GM21447 (cell line): ENCODE results near the gene TCP11.

ENCODE experiments used
- ATAC-seq: cut with Tn5 transposase; IDR thresholded peaks from one replicate; pipeline ENCODE4 v1.9.1; 2021; ENCODE audit not compliant: unreplicated experiment

Gene TCP11

DNA sequence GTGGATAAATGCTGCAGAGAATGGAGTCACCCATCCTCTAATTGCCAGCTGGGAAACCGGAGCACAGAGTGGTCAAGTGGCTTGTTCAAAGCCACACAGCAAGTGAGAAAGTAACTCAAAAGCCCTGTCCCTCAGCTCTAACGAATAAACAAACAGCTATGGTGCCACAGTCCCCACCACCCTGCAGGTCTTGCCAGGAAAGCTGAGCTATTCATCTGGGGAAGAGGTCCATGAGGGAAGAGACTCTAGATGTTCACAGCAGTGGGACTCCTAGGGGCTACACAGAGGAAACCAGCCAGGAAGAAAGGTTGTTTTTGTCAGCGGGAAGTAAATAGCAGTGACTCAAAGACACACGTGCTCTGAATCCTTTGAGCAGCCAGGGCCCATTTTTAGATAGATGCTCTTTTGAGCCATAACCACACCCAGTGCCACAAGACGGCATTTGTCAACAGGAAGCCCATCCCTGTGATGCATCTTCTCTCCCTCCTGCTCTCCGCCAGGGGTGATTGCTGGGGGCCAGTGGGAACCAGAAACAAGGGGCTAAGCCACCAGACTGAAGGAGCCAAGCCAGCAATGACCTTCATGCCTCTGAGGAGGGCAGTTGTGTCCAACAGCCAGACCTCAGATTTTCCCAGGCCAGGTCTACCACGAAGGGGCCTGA lies 32.4 kb upstream of the TCP11 start:
- ATAC-seq: no peak

DNA sequence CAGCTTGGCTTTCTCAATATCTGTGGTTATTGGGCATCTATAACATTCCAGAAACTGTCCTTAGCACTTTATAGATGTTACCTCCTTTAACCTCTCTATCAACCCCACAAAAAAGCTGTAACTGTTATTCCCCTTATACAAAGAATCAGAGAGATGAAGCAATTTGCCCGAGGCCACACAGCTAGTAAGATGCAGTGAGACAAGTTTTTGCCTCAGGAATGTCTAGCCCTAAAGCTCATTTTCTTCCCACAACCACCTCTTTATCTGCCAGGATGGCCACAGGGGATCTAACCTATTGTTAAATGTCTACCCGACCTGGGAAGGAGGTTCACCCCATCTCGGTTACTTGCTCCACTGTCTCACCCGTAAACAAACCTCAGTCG lies 31.9 kb upstream of the TCP11 start:
- no peak for ATAC-seq

DNA sequence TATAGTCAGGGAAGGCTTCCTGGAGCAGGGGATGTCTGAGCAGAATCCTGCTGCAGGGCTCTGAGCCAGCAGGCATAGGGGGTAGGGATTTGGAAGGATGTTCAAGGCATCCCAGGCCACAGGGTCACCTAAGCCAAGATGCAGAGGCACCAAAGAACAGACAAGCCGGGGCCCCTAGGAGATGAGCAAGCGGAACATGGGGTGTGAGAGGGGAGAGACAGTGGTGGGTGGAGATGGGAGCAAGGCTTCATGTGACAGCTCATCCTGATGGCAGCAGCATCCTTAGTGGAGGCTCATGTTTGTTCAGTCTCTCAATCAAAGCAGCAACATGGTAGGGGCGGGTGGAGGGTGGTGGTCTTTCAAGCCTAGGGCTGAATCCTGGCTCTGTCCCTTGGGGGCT lies 29.8 kb upstream of the TCP11 start:
- ATAC-seq: no peak

DNA sequence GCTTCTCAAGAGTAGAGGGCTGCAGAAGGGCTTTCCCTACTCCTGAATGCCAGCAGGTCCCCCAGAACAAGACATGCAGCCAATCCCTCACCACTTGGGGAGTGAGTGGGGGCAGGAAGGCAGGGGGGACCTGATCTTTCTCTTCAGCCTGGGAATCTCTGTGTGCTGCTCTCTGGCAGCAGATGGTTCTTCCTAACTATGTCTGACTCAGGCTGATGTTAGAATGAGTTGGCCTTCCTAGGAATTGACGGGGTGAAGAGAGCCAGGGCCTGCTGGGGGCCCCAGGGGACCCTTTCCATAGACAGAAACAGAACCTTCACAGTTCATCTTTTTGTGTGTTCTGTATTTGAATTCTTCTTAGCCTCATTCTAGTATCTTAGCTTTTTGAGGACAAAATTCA lies 29.0 kb upstream of the TCP11 start:
- ATAC-seq: no peak

DNA sequence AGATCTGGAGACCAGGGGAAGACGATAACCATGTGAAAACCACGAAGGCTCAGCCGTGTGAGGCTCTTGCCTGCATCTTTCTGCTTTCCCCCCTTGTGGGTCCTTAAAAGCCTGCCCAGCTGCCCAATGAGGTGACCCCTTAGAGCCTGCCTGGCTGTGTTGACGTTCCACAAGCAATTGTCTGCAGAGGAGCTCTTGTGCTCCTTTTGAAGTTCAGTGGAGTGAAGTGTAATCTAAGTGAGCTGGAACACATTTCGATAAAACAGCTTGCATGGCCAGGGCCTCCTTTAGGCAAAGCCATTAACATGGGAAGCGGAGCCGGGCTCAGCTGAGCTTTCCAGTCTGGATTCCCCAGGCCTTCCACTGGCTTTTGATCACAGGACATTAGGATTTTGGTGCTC lies 27.3 kb upstream of the TCP11 start:
- no peak for ATAC-seq

DNA sequence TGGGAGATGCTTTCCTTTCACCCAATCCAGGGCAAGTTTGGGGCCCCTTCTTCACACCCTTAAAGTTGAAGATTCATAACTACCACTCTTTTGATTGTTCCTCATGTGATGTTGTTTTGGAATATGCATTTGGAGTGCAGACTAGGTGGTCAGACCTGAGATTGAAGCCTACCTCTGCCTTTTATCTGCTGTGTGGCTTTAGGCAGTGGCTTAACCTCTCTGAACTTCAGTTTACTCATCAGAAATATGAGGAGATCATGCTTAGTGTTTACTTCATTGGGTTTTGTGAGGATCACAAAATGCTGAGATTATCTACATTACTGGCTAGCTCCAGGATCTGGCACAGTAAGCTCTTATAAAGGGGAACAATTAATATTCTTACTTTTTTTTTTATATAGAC lies 26.4 kb upstream of the TCP11 start:
- no peak for ATAC-seq

DNA sequence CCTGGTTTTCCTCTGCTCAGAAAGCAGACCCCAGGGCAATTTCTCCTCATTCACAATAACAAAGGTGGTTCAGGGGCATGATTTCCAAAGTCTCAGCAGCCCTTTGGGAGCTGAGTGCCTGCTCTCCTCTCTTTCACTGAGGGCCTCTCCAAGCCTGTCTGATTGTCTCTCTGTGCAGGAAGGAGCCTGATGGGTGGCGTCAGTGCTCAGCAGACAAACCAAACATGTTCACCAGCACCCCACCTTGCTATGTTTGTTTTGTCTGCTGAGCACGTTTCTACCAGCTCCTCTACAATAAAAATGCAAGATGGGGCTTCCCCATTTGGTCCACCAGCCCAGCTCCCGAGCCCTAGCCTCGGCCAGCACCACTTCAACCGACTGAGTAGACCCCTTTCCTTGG lies 25.4 kb upstream of the TCP11 start:
- ATAC-seq: no peak

DNA sequence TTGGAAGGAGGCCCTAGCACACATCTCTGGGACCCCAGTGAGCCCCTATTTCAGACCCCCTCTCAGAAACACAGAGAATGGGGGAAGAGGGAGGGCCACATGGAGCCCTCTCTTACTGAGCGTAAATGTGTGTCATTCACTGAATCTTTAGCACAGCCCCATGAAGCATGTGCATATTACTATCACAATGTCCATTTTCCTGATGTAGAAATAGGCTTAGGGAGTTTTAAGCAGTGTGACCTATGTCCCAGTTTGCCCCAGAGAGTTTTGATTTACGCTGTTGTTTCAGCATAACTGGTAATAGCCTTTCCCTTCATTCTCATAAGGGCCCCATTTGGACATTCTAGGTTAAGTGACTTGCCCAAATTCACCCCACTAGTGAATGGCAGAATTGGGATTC lies 25.0 kb upstream of the TCP11 start:
- ATAC-seq: no peak

DNA sequence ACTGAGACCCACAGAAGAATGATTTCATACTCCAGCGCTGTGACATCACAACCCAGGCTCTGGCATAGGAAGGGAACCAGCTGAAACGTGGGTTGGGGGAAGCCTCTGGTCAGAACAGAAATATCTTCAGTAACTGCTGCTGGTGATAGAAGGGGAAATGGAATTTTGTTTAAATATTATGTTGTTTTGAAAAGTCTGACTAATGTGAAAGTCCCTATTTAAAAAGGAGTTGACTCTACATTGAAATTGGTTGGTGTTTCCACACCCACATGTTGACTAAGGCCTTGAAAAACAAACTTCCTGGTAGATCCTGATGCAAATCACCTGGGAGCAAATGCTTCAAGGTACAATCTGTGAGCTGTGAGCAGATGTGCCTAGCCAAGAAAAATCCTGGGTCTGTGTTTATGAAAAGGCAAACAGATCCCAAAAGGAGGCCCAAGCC lies 24.5 kb upstream of the TCP11 start:
- ATAC-seq: no peak

DNA sequence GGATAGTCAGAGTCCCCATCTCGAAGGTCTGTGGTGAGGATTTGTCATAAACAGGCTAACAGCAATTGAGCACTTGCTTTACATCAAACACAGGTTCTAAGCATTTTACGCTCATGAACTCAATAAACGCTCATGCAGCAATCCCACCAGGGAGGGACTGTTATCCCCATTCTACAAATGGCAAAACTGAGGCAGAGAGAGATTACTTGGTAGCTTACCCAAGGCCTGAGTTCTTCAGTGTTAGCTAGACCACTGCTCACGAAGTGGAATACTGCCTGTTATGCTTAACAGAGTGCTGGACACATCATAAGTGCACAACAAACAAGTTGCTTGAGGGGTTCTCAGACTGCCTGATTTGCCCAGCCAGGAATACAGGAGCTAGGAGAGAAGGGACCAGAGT lies 23.7 kb upstream of the TCP11 start:
- no peak for ATAC-seq

DNA sequence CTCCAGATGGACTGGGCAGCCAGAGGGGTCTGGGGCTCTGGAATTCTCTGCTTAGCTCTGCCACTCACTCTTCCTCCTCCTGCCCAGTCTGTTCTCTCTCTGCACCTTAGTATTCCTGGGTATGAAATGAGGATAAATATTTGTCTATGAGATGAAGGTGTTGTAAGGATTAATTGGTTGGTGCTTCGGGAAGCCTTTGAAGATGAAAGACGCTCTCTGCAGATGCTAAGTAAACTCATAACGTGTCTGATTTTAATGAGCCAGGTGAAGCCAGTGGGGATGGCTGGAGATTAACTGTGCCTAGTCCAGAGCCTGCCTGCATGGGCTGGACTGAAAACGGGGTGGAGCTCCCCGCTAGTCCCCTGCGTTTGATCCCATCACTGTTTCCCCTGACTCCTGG lies 23.1 kb upstream of the TCP11 start:
- no peak for ATAC-seq

DNA sequence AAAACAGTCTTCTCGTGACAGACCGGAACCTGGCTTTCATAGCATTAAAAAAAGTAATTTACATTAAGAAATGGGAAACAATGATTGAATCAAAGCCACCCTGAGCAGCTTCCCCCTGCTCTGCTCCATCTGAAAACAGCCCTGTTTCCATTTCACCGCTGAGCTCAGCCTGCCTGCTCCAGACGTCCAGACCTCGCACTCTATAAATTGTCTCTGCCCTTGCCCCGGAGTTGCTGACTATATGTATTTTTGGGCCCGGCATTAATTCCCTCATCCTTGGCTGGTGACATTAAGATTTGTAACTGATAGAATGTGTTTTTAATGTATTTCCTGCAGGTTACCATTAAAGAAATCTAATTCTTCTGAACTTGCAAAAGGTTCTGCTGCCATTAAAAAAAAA lies 22.7 kb upstream of the TCP11 start:
- ATAC-seq: no peak

DNA sequence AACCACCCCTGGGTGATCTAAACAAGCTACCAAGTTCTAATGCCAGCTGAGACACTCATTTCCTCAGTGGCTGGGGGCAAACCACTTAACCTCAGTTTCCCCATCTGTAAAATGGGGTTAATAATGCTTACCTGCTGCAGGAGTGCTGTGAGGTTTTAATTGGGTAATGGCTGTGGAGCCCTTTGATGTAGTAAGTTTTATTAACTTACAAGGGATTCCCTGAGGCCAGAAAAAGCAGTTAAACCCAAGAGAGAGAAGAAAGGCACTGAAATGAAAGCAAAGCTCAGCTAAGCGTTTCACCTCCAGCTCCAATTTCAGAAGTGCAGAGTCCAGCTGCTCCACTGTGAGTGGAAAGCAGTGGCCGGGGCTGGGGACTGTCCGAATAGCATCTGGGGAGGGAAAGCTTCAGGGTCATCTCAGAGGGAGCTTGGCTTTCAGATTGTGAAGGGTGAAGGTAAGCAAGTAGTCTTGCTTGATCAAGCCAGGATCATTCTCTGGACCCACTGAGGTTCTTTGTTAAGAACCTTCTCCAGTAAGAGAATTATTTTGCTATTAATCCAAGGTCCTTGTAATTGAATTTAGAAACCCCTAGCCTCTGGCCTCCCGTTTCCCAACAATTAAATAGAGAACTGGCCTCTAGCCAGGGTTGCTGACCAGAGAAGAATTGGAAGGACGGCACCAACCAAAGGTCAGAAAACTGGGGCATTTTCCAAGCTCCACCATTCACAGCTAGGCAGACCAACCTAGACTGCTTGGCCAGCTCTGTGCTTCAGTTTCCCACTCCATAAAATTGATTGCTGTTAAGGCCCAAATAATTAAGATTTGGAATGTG lies 20.9 kb upstream of the TCP11 start:
- ATAC-seq: no peak

DNA sequence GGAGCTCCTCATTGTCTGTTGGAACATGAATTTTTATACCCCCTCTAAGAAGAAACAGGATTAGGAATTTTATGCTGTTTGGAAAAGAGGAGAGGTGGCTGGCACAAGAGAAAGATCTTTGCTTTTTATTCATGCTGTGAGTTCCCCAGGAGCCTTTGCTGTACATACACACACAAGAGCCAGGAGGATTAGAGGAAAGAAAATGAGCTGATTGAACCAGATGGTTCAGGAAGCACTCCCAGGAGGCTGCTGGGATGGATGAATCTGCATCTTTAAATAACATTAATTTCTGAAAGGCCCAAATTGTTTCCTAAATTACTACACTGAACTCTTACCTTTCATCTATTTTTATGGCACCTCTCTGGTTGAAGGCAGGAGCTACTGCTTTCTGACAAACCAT lies 20.1 kb upstream of the TCP11 start:
- no peak for ATAC-seq

DNA sequence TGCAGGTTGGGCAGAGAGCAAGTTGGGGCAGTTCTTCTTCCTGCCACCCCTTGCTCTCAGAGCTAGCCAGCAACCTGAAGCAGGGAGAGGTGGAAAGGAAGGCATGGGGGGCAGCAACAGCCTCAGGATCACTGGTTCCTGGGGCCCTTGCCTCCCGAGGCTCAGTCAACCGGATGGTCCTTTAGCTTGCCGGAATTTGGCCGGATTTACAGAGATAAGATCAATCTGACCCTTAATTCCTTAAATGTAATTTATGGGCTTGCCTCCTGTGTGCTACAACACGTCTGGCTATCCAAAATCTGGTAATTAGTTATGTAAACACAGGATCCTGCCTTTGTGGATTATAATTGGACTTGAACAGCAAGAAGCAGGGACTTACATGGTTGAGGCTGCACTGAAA lies 19.5 kb upstream of the TCP11 start:
- ATAC-seq: no peak

DNA sequence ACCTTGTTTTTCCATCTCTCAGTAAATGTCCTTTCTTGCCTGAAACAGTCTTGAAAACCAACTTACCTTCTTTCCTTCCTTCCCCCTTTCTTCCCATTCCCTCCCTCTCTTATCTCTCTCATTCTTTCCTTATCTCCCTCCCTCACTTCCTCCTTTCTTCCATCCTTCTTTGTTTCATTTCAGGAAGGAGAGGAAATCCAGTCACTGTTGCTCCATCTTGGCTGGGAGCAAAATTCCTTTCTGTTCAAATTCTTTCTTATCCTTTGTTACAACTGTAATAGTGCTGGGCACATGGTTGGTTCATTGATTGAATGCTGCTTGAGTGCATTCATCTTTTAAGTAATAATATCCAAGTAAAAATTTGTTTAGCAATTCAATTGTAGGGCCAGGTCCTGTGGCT lies 17.4 kb upstream of the TCP11 start:
- no peak for ATAC-seq

DNA sequence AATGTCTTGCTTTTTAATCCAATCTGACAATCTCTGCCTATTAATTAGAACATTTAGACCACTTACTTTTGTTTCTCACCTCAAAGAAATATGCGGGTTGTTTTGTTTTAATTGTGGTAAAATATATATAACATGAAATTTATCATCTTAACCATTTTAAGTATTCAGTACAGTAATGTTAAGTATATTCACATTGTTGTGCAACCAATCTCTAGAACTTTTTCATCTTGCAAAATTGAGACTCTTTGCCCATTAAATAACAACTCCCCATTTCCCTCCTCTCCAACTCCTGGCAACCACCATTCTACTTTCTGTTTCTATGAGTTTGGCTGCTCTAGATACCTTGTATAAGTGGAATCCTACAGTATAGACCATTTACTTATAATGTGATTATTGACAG lies 13.8 kb upstream of the TCP11 start:
- no peak for ATAC-seq

DNA sequence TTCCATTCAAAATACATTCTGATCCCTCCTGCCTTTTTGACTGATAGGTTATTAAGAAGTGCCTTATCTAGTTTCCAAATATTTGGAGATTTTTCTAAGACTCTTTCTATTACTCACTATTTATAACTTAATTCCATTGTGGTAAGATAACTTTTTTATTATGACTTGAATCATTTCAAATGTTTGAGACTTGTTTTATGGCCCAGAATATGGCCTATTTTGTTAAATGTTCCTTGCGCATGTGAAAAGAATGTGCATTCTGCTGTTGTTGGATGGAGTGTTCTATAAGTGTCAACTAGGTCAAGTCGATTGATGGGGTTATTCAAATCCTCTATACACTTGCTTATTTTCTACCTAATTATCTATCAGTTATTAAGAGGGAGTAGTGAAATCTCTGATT lies 13.1 kb upstream of the TCP11 start:
- ATAC-seq: no peak

DNA sequence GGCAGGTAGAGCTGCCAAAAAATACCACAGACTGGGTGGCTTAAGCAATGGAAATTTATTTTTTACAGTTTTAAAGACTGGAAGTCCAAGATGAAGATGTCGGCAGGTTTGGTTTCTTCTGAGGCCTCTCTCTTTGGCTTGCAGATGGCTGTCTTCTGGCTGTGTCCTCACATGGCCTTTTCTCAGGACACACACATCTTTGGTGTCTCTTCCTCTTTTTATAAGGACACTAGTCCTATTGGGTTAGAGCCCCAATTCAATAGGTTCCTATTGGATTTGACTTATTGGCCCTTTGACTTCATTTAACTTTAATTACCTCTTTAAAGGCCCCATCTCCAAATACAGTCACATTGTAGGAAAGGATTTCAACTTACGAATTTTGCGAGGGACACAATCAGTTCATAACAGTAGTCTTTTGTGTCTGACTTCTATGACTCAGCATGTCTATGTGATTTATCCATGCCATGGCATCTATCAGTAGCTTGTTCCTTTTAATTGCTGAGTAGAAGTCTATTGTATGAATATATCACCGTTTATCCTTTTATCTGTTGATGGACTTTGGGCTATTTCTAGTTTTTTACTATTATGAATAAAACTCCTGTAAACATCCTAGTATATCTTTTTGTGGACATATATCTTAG lies 11.0 kb upstream of the TCP11 start:
- ATAC-seq: no peak

DNA sequence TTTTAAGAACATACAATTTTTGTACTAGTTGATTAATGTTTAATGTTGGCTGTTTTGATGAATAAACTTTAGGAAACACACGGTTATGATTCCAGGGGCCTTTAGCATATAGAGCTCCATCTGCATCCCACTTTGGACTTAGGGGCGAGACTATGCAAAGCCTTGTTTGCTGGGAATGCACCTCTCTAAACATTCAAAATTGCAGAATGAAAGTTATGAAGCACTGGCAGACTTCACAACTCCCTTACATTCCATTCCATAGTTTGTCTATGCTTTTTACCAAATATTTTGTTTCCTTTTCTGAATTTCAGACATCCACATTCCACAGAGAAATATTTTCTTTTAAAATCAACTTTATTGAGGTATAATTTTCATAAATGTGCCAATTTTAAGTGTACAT lies 10.3 kb upstream of the TCP11 start:
- ATAC-seq: no peak

DNA sequence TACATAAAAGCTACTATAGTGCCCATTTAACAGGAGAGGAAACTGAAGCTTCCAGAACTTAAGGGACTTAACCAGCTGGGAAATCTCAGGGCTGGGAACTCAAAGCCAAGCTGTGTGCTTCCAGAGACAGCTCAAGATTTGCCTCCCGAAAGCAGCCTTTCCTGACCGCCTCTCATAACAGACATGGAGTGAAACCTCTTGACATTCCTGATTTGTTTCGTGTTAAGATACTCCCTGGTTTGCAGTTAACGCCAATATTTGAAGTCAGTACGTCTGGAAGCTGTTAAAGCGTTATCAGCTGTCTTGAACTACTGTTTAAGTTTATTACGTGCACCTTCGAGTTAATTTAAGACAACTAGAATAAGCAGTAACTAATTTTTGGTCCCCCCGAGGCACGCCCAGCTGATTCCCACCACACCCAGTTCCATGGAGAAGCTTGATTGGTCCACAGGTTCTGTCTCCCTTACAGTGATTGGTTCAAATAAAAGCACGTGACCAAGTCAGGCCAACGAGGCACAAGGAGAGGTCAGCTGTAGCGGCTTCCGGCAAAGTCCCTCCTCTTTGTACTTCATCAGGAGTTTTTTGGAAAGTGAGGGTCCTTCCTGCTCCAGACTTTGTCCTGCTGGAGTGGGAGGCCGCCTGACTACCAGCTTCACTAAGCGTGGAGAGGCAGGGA lies 8.9 kb upstream of the TCP11 start:
- no peak for ATAC-seq
